GM12865 (cell line): Measurements from ENCODE around the gene GATA2.

ENCODE experiments used
- DNase-seq: peaks from one replicate; pipeline ENCODE4 v3.0.0; 2010; ENCODE audit warnings: low read depth
- H3K4me3 ChIP-seq: 2 replicates; pipeline ENCODE4 v1.5.1; 2011; ENCODE audit warnings: mild to moderate bottlenecking, low read depth, low read length, control low read depth
- TF ChIP-seq, protein P1 (sequence below): IDR thresholded peaks from 2 replicates; pipeline ENCODE4 v1.5.1; 2011; ENCODE audit warnings: low read length, control low read depth, low read depth, inconsistent platforms; ENCODE audit not compliant: insufficient read depth; ENCODE audit errors: missing control alignments

The GATA2 gene

DNA sequence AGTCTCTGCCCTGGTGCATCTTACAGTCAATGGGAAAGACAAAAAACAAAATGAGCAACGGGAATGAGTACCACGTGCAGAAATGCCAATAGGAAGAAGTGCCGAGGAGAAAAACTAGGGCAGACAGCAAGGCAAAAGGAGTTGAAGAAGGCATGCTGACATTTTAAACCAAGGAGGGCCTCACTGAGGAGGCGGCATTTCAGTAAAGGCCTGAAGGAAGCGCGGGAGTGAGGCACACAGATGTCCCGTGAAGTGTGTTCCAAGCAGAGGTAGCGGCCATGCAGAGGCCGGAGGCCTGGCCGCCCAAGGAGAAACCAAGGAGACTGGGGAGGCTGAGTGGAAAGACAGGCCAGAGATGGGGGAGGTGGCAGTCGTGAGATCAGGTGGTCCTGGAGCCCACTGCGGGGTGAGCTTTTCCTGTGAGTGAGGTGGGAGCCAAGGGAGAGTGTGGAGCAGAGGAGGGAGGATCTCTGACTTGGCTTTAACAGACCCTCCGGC, 61.1 kb downstream of the GATA2 start:
- DNase-seq, result no peak
- TF ChIP-seq, protein P1, sequence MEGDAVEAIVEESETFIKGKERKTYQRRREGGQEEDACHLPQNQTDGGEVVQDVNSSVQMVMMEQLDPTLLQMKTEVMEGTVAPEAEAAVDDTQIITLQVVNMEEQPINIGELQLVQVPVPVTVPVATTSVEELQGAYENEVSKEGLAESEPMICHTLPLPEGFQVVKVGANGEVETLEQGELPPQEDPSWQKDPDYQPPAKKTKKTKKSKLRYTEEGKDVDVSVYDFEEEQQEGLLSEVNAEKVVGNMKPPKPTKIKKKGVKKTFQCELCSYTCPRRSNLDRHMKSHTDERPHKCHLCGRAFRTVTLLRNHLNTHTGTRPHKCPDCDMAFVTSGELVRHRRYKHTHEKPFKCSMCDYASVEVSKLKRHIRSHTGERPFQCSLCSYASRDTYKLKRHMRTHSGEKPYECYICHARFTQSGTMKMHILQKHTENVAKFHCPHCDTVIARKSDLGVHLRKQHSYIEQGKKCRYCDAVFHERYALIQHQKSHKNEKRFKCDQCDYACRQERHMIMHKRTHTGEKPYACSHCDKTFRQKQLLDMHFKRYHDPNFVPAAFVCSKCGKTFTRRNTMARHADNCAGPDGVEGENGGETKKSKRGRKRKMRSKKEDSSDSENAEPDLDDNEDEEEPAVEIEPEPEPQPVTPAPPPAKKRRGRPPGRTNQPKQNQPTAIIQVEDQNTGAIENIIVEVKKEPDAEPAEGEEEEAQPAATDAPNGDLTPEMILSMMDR, result no peak
- H3K4me3 ChIP-seq, result no peak overlapping the region

DNA sequence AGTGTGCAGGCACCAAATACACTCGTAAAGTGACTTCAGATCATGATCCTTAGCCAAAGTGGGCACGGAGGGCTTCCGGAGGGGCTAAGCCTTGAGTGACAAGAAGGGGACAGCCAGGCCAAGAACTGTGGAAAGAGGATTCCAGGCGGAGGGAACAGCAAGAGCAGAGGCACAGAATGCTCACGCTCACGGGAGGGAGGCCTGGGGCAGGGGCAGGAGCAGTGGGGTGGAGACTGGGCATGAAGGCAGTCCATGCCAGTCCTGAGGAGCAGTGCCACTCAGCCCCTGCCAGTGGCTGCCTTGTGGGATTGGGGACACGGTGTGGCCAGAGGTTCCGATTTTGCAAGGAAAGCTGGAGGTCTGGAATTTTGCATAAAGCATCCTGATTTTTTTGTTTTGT, 62.3 kb downstream of the GATA2 start:
- no peak overlapping the region for H3K4me3 ChIP-seq
- DNase-seq, result no peak
- TF ChIP-seq, protein P1, result no peak

DNA sequence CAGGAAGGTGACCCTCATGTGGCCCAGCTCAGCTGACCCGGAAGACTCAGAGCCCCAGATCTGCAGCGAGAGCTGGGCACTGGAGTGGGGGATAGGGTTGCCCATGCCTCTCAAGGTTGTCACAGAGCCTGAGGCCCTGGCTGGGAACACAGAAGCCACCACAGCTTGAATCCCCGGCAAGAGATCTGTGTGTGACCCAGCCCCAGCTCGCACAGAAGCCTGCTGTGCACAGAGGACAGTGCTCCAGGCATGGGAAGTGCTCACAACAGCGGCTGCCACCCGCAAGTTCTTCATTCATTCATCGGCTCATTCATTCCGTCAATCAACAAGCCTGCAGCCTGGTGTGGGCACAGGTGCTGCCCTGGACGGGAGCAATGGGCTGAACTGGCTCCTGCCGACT, 62.7 kb downstream of the GATA2 start:
- no peak overlapping the region for H3K4me3 ChIP-seq
- no peak for DNase-seq
- TF ChIP-seq, protein P1, result no peak

DNA sequence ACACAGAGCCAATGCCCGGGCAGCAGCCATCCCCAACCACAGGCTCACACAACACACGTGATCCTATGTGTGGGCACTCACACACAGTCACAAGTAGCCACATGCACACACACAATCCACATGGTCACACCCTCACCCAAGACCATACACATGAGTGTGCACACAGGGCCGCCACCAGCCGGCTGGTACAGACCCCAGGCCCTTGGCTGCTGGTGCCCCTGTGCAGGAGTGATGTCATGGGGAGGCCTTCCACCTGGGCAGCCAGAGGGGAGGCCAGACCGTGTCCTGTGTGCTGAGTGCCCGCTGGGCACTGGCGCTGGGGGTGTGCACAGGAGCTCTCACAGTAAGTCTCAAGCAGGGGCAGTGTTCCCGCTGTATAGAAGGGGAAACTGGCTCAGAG, 63.2 kb downstream of the GATA2 start:
- H3K4me3 ChIP-seq, result no peak overlapping the region
- TF ChIP-seq, protein P1, result no peak
- DNase-seq, result no peak
